B cell (primary cell): ENCODE results near the gene ABL1.

ENCODE experiments used
- EZH2 ChIP-seq: IDR thresholded peaks from 2 replicates; pipeline ENCODE4 v1.6.1; 2012; ENCODE audit warnings: borderline replicate concordance, low read depth, mild to moderate bottlenecking, moderate library complexity, low read length; ENCODE audit not compliant: insufficient read depth, poor library complexity, severe bottlenecking
- TF ChIP-seq, protein P1 (sequence below): fragments of 200-600 bp; IDR thresholded peaks from one replicate; pipeline ENCODE4 v1.8.0; 2022; ENCODE audit warnings: antibody characterized with exemption, mild to moderate bottlenecking

DNA sequence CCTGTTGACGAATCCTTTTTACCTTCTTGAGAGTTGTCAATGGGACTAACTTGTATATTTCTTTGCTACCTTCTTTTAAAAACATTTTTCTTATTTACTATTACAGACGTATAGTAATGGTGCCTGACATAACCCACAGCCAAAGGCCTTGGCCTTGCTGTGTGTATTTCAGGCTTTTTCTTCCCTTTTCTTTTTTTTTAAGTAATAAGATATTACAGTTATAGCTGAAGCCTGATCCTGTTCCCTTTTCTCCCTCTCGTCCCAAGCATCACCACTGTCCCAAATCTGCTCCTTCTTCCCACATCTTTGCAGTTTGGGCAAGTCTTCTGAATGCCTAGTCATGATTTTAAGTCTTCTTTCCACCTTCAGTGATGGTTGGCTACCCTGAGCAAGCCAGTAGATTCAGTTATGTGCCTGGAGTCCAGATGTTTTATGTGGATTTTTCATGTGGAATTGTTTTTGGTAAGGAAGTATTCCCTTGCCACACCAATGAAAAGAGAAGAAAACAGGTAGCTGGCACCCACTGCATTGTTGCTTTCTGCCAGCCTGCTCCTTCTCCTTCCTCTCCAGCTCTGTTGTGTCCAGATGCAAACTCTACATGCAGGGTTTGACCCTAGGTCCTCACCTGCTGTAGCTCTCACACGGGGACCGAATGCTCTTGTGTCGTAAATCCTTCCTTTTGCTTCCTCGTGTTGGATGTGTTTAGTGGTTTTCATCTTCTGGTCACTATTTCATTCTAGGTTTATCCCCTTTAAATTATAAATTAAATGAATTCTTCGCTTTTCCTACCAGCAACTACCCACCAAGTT lies 26.5 kb downstream of the ABL1 start:
- TF ChIP-seq, protein P1, sequence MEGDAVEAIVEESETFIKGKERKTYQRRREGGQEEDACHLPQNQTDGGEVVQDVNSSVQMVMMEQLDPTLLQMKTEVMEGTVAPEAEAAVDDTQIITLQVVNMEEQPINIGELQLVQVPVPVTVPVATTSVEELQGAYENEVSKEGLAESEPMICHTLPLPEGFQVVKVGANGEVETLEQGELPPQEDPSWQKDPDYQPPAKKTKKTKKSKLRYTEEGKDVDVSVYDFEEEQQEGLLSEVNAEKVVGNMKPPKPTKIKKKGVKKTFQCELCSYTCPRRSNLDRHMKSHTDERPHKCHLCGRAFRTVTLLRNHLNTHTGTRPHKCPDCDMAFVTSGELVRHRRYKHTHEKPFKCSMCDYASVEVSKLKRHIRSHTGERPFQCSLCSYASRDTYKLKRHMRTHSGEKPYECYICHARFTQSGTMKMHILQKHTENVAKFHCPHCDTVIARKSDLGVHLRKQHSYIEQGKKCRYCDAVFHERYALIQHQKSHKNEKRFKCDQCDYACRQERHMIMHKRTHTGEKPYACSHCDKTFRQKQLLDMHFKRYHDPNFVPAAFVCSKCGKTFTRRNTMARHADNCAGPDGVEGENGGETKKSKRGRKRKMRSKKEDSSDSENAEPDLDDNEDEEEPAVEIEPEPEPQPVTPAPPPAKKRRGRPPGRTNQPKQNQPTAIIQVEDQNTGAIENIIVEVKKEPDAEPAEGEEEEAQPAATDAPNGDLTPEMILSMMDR: no peak
- no peak for TF ChIP-seq EZH2
